Glutamatergic neuron (in vitro differentiated cells): Measurements from ENCODE around the gene FOXF1. TPM values are rescaled to one million over a fixed set of nuclear protein-coding genes. Genes with fewer than 3 reads are reported as not detected.
A peak's percentile ranks its signal among the peaks of the same experiment; 100 is the strongest.

Experiments
- DNase-seq: peaks from one replicate; pipeline ENCODE4 v3.0.0; 2022
- H3K27ac Mint-ChIP-seq: one replicate; pipeline ENCODE4 v1.8.0; 2020; ENCODE audit warnings: mild to moderate bottlenecking, mixed read lengths, inconsistent platforms; ENCODE audit not compliant: unreplicated experiment
- H3K27me3 Mint-ChIP-seq: one replicate; pipeline ENCODE4 v1.8.0; 2020; ENCODE audit warnings: mild to moderate bottlenecking, moderate library complexity, mixed read lengths, inconsistent platforms; ENCODE audit not compliant: unreplicated experiment
- H3K36me3 Mint-ChIP-seq: one replicate; pipeline ENCODE4 v1.8.0; 2020; ENCODE audit warnings: mild to moderate bottlenecking, mixed read lengths, inconsistent platforms; ENCODE audit not compliant: unreplicated experiment
- H3K4me1 Mint-ChIP-seq: one replicate; pipeline ENCODE4 v1.8.0; 2020; ENCODE audit warnings: mild to moderate bottlenecking, low read depth, mixed read lengths, inconsistent platforms; ENCODE audit not compliant: unreplicated experiment
- H3K4me3 Mint-ChIP-seq: one replicate; pipeline ENCODE4 v1.8.0; 2020; ENCODE audit warnings: mild to moderate bottlenecking, mixed read lengths, inconsistent platforms; ENCODE audit not compliant: unreplicated experiment
- H3K9me3 Mint-ChIP-seq: one replicate; pipeline ENCODE4 v1.8.0; 2020; ENCODE audit warnings: mild to moderate bottlenecking, moderate library complexity, mixed read lengths, inconsistent platforms; ENCODE audit not compliant: unreplicated experiment
- total RNA-seq: library from RNA; stranded (reverse); fragmentation: NEBNext Ultra II Directional; extraction: Animal tissue kit (Norgen Biotek cat#: 25700); gene quantifications from one replicate; pipeline ENCODE4 v1.2.1, GENCODE V29; 2021; ENCODE audit not compliant: unreplicated experiment
- TF ChIP-seq, protein P1 (sequence below): fragments of 200-600 bp; sonication (generic); IDR thresholded peaks from one replicate; pipeline ENCODE4 v1.5.0; 2021; ENCODE audit not compliant: partially characterized antibody, unreplicated experiment

The FOXF1 gene
- total RNA-seq, 1 donor from 2014 or later, result not detected

DNA sequence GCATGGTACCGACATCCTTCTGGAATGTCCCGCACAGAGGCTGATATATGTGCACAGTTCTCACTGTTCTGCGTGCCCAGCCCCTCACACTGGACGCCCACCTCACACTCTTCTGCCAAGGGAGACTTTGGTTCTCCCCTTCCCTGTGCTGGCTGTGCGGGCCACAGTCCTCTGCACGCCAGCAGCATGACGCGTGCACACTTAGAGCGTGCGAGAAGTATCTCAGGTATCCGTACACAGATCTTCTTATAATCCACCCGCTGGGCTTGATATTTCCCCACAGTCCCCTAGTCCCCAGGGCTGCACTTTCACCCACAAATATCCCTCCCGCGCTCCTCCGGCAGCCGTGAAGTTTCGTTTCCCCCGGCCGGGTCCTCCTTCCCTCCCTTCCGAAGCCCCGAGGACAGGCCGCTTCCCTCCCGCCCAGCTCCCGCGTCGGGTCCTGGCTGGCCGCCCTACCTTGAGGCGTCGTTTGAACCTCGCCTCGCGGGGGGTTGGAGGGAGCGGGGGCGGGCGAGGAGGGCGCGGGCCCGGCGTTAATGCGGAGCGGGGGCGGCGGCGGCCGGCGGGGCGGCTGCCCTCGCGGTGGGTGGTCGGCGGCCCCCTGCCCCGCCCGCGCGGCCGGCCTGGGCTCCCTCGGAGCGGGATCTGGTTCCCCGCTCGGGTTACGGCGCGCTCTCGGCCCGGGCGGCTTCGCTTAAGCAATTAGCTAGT is 5.0 kb upstream of the FOXF1 start:
- H3K27me3 Mint-ChIP-seq, result peaks cover 52% of the 10 kb centered on the region
- TF ChIP-seq, protein P1, sequence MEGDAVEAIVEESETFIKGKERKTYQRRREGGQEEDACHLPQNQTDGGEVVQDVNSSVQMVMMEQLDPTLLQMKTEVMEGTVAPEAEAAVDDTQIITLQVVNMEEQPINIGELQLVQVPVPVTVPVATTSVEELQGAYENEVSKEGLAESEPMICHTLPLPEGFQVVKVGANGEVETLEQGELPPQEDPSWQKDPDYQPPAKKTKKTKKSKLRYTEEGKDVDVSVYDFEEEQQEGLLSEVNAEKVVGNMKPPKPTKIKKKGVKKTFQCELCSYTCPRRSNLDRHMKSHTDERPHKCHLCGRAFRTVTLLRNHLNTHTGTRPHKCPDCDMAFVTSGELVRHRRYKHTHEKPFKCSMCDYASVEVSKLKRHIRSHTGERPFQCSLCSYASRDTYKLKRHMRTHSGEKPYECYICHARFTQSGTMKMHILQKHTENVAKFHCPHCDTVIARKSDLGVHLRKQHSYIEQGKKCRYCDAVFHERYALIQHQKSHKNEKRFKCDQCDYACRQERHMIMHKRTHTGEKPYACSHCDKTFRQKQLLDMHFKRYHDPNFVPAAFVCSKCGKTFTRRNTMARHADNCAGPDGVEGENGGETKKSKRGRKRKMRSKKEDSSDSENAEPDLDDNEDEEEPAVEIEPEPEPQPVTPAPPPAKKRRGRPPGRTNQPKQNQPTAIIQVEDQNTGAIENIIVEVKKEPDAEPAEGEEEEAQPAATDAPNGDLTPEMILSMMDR, result no peak
- H3K36me3 Mint-ChIP-seq, result no peaks in the 10 kb centered on the region
- H3K27ac Mint-ChIP-seq, result no peak overlapping the region
- peak; percentile 50 for DNase-seq
- peaks cover 15% of the 10 kb centered on the region for H3K9me3 Mint-ChIP-seq
- H3K4me3 Mint-ChIP-seq, result peak overlapping the region; percentile 32
- peaks cover 10% of the 10 kb centered on the region for H3K4me1 Mint-ChIP-seq

DNA sequence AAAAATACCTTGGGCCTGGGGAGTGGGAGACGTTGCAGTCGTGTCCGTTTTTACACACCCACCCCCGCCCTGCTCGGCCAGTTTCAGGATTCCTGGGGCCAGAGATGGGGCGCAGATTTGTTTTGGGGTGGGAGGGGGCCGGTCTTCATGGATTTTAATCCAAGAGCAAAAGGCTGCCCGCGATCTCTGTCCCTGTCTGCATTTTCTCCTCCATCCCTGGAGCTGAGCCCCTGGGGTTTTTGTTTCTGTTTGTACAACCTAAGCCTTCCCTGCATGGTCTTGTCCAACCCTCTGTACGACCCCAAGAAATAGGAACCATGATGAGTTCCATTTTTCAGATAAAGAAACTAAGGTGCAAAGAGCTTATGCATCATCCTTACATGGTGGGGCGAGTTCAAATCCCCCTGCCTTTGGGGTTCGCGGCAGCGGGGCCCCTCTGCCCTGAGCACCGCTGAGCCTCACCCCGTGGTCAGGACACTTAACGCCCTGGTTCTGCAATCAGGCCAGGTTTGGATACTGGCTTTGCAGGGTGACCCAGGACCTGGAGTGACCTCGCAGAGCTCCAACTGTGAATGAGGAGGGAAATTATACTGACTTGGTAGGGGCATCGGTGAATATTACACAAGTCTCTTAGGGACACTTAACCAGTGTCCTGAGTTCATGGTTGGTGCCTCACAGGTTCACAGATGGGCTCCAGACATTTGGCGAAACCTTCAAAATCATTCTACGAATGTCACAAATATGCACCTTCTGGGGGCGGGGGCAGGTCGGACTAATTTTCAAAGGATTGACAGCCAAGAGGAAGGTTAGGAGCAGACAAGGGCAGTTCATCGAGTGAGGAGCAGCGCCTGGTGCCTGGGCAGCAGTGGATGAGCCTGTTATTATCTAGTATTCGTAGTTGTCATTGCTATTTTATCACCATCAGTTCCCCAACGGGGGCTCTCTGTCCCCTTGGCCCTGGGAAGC is 4.1 kb upstream of the FOXF1 start:
- H3K4me1 Mint-ChIP-seq, result peaks cover 10% of the 10 kb centered on the region
- peaks cover 13% of the 10 kb centered on the region for H3K9me3 Mint-ChIP-seq
- no peaks in the 10 kb centered on the region for H3K36me3 Mint-ChIP-seq
- peak overlapping the region; percentile 64 for H3K4me3 Mint-ChIP-seq
- DNase-seq, result no peak
- TF ChIP-seq, protein P1, result no peak
- no peak overlapping the region for H3K27ac Mint-ChIP-seq
- H3K27me3 Mint-ChIP-seq, result peaks cover 54% of the 10 kb centered on the region

- peak; percentile 19 for DNase-seq
Measured at GRCh38 chr16:86507173-86508027, 2.9 kb upstream of the FOXF1 start.

GRCh38 chr16:86508028-86508946 is 2.0 kb upstream of the FOXF1 start:
- Mint-ChIP-seq H3K36me3 (no peaks in the 10 kb centered on the region), H3K4me1 (peaks cover 14% of the 10 kb centered on the region), H3K9me3 (peaks cover 15% of the 10 kb centered on the region), H3K27me3 (peaks cover 52% of the 10 kb centered on the region), H3K27ac (no peak overlapping the region), H3K4me3 (peak overlapping the region; percentile 38)
- TF ChIP-seq, protein P1, result no peak
- DNase-seq, result no peak

More at GRCh38 chr16:86507173-86508027, 2.9 kb upstream of the FOXF1 start:
- Mint-ChIP-seq H3K27ac (no peak overlapping the region), H3K36me3 (no peaks in the 10 kb centered on the region), H3K4me3 (peak overlapping the region; percentile 38), H3K9me3 (peaks cover 13% of the 10 kb centered on the region), H3K27me3 (peaks cover 53% of the 10 kb centered on the region), H3K4me1 (peaks cover 12% of the 10 kb centered on the region)
- TF ChIP-seq, protein P1, result no peak
